ENCODE data around the gene DDAH2. TPM values are rescaled to one million over a fixed set of nuclear protein-coding genes. Genes with fewer than 3 reads are reported as not detected.

The DDAH2 gene
- total and polyA plus RNA-seq, 7 donors: 86.7 to 340 (median 137) TPM

DNA sequence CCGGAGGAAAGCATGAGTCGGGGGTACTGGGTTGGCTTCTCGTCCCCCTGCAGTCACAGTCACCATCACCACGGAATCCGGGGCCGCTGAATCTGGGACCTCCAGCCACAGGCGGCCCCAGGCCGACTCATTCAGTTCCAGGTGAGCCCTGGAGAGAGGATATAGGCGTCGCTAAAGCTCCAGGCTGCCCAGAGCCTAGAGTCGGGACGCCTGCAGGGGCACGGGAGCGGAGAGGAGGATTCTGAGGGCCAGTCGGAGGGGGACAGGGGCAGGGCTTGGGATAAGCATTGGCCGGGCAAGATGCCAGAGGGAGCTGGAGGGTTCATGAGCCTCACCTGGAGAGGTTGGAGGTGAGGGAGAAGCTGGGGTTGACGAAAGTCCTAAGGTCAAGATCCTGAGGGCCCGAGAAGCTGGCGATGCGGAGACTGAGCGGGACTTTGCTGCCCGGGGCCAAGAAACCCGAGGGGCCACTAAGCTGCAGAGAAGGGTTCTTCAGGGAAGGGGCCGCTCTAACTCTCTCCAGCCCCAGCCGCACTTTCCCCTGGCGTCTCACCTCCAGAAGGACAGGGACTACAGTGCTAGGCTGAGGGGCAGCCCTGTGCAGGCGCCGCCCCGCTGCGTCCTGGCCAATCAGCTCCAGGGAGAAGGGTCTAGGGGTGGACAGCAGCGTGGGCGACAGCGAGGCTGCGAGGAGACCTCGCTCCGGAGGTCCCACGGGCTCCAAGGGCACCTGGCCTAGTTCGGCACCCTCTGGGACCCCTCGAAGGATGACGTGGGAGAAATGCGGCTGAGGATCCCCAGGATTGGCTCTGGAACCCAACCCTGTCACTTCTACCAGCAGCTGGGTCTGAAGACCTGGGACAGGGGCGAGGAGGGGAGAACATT, 37.1 kb upstream of the DDAH2 start:
- WGBS, 2 donors: 54 to 58% methylated on average over 42 of the region's 42 CpGs
- H3K4me3 ChIP-seq: peak overlapping the region in 3 of 4 donors; percentile 11 to 32 (median 26)
- H3K27ac ChIP-seq: no peak overlapping the region
- H3K27me3 ChIP-seq: peaks cover 0 to 14% (median 3%) of the 10 kb centered on the region in 3 donors
- no peak for TF ChIP-seq EP300 (IDR thresholded peaks at IDR 0.05)
- TF ChIP-seq, protein P1, sequence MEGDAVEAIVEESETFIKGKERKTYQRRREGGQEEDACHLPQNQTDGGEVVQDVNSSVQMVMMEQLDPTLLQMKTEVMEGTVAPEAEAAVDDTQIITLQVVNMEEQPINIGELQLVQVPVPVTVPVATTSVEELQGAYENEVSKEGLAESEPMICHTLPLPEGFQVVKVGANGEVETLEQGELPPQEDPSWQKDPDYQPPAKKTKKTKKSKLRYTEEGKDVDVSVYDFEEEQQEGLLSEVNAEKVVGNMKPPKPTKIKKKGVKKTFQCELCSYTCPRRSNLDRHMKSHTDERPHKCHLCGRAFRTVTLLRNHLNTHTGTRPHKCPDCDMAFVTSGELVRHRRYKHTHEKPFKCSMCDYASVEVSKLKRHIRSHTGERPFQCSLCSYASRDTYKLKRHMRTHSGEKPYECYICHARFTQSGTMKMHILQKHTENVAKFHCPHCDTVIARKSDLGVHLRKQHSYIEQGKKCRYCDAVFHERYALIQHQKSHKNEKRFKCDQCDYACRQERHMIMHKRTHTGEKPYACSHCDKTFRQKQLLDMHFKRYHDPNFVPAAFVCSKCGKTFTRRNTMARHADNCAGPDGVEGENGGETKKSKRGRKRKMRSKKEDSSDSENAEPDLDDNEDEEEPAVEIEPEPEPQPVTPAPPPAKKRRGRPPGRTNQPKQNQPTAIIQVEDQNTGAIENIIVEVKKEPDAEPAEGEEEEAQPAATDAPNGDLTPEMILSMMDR (IDR thresholded peaks at IDR 0.05): peak in 1 of 4 experiments; percentile 7
- H3K9me3 ChIP-seq: no peaks in the 10 kb centered on the region
- intact Hi-C loops (cut with DNase I): no loop called here
- H3K4me1 ChIP-seq: peaks cover 0 to 10% (median 7%) of the 10 kb centered on the region in 4 donors
- no peaks in the 10 kb centered on the region for H3K36me3 ChIP-seq
- DNase-seq: no peak

DNA sequence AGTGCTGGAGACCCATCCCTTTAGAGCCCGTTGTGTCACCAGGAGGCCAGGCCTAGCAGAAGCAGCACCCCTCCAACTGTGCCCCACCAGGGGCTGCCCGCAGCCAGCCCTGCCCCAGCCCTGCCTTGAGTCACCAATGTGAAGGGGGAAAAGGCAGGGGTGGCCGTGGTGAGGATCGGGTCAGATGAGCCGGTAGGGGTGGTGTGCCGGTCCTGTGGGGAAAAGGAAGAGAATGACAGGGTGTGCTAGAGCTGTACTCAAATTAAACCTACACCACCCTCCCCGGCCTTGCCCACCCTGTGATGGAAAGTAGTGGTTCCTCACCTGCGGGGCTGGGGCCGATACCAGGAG, 36.4 kb upstream of the DDAH2 start:
- Histone ChIP-seq H3K4me3 (no peak overlapping the region), H3K9me3 (no peaks in the 10 kb centered on the region), H3K27ac (no peak overlapping the region), H3K36me3 (no peaks in the 10 kb centered on the region), H3K4me1 (peaks cover 0 to 10% (median 7%) of the 10 kb centered on the region in 4 donors), H3K27me3 (peaks cover 0 to 14% (median 3%) of the 10 kb centered on the region in 3 donors)
- WGBS, 2 donors: 84 to 89% methylated on average over 9 of the region's 9 CpGs
- no peak for DNase-seq
- TF ChIP-seq EP300 (IDR thresholded peaks at IDR 0.05): no peak
- TF ChIP-seq POLR2AphosphoS5 (IDR thresholded peaks at IDR 0.05): no peak
- no peak for TF ChIP-seq POLR2A (IDR thresholded peaks at IDR 0.05)
- TF ChIP-seq, protein P1 (IDR thresholded peaks at IDR 0.05): no peak
- intact Hi-C loops (cut with DNase I): no loop called here

DNA sequence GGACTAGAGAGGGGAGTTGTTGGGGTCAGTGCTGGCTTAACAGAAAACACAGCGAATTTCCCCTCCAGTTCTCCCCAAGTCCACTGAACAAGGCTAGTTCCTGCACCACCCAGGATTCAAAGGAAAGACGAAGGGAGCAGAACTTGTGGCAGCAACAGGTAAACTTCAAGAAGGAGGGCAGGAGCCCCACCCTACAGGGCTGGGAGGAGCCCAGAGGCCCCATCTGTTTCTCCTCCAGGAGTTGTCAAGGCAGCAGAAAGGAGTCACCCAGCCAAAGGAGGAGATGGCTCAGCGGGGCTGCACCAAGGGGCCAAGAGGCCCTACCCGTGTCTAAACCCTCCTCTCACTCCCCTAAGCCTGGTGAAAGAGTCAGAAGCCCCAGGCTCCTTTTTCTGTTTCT, 35.1 kb upstream of the DDAH2 start:
- Histone ChIP-seq H3K27ac (no peak overlapping the region), H3K27me3 (peaks cover 0 to 14% (median 3%) of the 10 kb centered on the region in 3 donors), H3K4me3 (no peak overlapping the region), H3K9me3 (no peaks in the 10 kb centered on the region), H3K36me3 (no peaks in the 10 kb centered on the region), H3K4me1 (peaks cover 0 to 10% (median 7%) of the 10 kb centered on the region in 4 donors)
- intact Hi-C loops (cut with DNase I): no loop called here
- TF ChIP-seq, protein P1 (IDR thresholded peaks at IDR 0.05): no peak
- TF ChIP-seq POLR2AphosphoS5 (IDR thresholded peaks at IDR 0.05) (no peak), EP300 (IDR thresholded peaks at IDR 0.05) (no peak), POLR2A (IDR thresholded peaks at IDR 0.05) (no peak)
- WGBS, 2 donors: 79 to 81% methylated on average over 4 of the region's 4 CpGs
- DNase-seq: no peak

- no peak overlapping the region for H3K4me3 ChIP-seq
- TF ChIP-seq, protein P1 (IDR thresholded peaks at IDR 0.05): no peak
- WGBS, 2 donors: 18 to 34% methylated on average over 1 of the region's 1 CpG
- H3K4me1 ChIP-seq: peaks cover 0 to 10% (median 7%) of the 10 kb centered on the region in 4 donors
- H3K36me3 ChIP-seq: no peaks in the 10 kb centered on the region
- peaks cover 0 to 14% (median 3%) of the 10 kb centered on the region in 3 donors for H3K27me3 ChIP-seq
- no peak for DNase-seq
- intact Hi-C loops (cut with DNase I): no loop called here
- H3K27ac ChIP-seq: no peak overlapping the region
- H3K9me3 ChIP-seq: no peaks in the 10 kb centered on the region
These were observed 34.5 kb upstream of the DDAH2 start for GRCh38 chr6:31763619-31763940.

Data from sigmoid colon (tissue), 7 donors.